GM23338 (cell line): Measurements from ENCODE around the gene ECE1.

Experiments used
- CREB1 ChIP-seq: fragments of 250-450 bp; sonication (Bioruptor Pico); IDR thresholded peaks from 2 replicates; pipeline ENCODE4 v1.5.0; 2020; ENCODE audit warnings: low read depth, mild to moderate bottlenecking, moderate library complexity
- EZH2 ChIP-seq: fragments of 200-600 bp; sonication (generic); IDR thresholded peaks from one replicate; pipeline ENCODE4 v1.8.0; 2017; ENCODE audit warnings: antibody characterized with exemption, mild to moderate bottlenecking, low read depth; ENCODE audit not compliant: unreplicated experiment
- EZH2phosphoT487 ChIP-seq: fragments of 200-600 bp; sonication (generic); IDR thresholded peaks from one replicate; pipeline ENCODE4 v1.8.1; 2018; ENCODE audit warnings: antibody characterized with exemption; ENCODE audit not compliant: unreplicated experiment
- JUNB ChIP-seq: IDR thresholded peaks from one replicate; pipeline ENCODE4 v1.6.1; 2016; ENCODE audit warnings: antibody characterized with exemption; ENCODE audit not compliant: unreplicated experiment
- NANOG ChIP-seq: IDR thresholded peaks from 2 replicates; pipeline ENCODE4 v1.6.1; 2016; ENCODE audit warnings: antibody characterized with exemption, borderline replicate concordance
- POLR2AphosphoS5 ChIP-seq: IDR thresholded peaks from 2 replicates; pipeline ENCODE4 v1.6.1; 2016; ENCODE audit warnings: antibody characterized with exemption, low read depth
- STAT1 ChIP-seq: IDR thresholded peaks from one replicate; pipeline ENCODE4 v1.6.1; 2016; ENCODE audit warnings: antibody characterized with exemption; ENCODE audit not compliant: unreplicated experiment
- ZNF114 ChIP-seq: fragments of 250-450 bp; sonication (Bioruptor Pico); IDR thresholded peaks from 2 replicates; pipeline ENCODE4 v1.5.0; 2020; ENCODE audit warnings: mild to moderate bottlenecking, moderate library complexity
- TF ChIP-seq, protein P1 (sequence below): IDR thresholded peaks from one replicate; pipeline ENCODE4 v1.6.1; 2018; ENCODE audit warnings: antibody characterized with exemption; ENCODE audit not compliant: unreplicated experiment
- TF ChIP-seq, protein P2 (sequence below), 2 experiments: fragments of 200-600 bp in 1 of 2; sonication (generic) in 1 of 2; conservative IDR thresholded peaks; 2 replicates each; pipeline versions ENCODE4 v1.5.1 to v1.6.1; 2016 to 2017; ENCODE audit warnings: antibody characterized with exemption in 2 of 2, low read depth in 2 of 2, mild to moderate bottlenecking in 2 of 2, moderate library complexity in 1 of 2

DNA sequence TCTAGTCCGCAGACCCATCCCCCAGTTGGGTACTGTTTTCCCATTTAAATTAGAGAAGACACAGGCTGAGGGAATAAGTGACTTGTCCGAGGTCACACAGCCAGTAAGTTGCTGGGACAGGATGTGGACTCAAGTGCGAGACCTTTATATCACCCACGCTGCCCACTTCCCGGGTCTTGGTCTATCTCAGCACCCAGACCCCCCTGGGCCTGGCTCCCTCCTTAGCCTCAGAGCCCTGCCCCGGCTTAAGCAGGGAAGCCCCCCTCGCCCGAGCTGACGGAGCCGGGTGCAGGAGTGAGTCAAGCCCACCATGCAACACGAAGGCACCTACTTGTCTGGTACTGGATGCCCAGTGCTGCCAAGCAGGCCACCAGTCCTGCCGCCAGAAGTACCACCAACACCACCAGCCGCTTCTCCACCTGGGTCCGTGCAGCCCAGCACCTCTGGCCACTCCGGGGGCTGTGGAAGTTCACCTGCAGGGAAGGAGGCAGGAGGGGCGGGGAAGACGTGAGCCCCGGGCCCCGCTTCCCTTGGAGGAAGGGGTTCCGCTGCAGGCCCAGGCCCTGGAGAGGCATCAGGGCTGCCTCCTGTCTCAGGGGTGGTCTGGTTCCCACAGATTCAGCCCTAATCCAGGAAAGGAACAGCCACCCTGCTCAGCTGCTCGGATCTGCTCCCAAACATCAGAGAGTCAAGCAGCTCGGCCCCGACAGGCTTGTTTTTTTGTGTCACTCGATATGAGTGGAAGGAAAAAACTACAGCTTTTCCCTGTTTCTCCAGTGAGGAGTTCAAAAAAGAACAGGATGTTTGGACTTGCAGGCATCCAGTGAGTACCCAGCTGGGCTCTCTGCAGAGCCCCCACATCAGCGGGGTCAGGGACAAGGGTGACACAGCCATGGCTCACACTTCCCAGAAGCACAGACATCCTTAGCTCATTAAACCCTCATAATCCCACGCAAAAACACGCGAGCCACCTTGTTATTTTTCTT is 11.1 kb downstream of the ECE1 start:
- TF ChIP-seq, protein P1, sequence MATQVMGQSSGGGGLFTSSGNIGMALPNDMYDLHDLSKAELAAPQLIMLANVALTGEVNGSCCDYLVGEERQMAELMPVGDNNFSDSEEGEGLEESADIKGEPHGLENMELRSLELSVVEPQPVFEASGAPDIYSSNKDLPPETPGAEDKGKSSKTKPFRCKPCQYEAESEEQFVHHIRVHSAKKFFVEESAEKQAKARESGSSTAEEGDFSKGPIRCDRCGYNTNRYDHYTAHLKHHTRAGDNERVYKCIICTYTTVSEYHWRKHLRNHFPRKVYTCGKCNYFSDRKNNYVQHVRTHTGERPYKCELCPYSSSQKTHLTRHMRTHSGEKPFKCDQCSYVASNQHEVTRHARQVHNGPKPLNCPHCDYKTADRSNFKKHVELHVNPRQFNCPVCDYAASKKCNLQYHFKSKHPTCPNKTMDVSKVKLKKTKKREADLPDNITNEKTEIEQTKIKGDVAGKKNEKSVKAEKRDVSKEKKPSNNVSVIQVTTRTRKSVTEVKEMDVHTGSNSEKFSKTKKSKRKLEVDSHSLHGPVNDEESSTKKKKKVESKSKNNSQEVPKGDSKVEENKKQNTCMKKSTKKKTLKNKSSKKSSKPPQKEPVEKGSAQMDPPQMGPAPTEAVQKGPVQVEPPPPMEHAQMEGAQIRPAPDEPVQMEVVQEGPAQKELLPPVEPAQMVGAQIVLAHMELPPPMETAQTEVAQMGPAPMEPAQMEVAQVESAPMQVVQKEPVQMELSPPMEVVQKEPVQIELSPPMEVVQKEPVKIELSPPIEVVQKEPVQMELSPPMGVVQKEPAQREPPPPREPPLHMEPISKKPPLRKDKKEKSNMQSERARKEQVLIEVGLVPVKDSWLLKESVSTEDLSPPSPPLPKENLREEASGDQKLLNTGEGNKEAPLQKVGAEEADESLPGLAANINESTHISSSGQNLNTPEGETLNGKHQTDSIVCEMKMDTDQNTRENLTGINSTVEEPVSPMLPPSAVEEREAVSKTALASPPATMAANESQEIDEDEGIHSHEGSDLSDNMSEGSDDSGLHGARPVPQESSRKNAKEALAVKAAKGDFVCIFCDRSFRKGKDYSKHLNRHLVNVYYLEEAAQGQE: no peak
- TF ChIP-seq, protein P2, sequence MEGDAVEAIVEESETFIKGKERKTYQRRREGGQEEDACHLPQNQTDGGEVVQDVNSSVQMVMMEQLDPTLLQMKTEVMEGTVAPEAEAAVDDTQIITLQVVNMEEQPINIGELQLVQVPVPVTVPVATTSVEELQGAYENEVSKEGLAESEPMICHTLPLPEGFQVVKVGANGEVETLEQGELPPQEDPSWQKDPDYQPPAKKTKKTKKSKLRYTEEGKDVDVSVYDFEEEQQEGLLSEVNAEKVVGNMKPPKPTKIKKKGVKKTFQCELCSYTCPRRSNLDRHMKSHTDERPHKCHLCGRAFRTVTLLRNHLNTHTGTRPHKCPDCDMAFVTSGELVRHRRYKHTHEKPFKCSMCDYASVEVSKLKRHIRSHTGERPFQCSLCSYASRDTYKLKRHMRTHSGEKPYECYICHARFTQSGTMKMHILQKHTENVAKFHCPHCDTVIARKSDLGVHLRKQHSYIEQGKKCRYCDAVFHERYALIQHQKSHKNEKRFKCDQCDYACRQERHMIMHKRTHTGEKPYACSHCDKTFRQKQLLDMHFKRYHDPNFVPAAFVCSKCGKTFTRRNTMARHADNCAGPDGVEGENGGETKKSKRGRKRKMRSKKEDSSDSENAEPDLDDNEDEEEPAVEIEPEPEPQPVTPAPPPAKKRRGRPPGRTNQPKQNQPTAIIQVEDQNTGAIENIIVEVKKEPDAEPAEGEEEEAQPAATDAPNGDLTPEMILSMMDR (conservative IDR thresholded peaks at IDR 0.05; ENCODE audit: low read depth in 2 of 2): no peak
- no peak for TF ChIP-seq CREB1
- TF ChIP-seq EZH2: no peak
- TF ChIP-seq EZH2phosphoT487: no peak
- TF ChIP-seq POLR2AphosphoS5: no peak
- TF ChIP-seq NANOG: no peak
- no peak for TF ChIP-seq JUNB
- TF ChIP-seq STAT1: no peak
- TF ChIP-seq ZNF114 (CRISPR knock-in tag): no peak
